Cerebellar nuclear complex (tissue), 1 donor: ENCODE measurements around the gene SLC35F2.
"Not testable (repeated sequence)": the region's sequence is repeated elsewhere in the genome, so short reads cannot be mapped to it uniquely, and the experiment has no call there.

Source experiments
- DNase-seq, 2 experiments: peaks; one replicate each; lab custom pipeline; 2025; lab: John Stamatoyannopoulos, UW

Gene SLC35F2

GRCh38 chr11:107840129-107840484 is 18.5 kb downstream of the SLC35F2 start:
- DNase-seq = no peak

DNA sequence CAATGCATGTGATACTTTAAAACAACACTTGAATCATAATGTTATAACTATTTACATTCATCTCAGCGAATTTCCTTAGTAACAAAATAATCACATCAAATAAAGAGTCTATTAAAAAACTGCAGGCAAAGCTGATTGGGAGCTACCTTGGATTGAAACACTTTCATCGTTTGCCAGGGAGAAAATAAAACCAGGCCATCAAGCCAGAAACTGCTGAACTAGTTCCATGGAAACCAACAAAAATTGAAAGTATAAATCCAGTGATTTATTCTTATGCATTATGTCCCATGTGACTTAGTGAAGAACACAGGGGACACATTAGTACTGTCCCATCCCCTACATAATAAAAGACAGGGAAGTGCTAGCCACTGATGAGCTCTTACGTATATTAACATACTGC is 21.7 kb downstream of the SLC35F2 start:
- DNase-seq = no peak

DNA sequence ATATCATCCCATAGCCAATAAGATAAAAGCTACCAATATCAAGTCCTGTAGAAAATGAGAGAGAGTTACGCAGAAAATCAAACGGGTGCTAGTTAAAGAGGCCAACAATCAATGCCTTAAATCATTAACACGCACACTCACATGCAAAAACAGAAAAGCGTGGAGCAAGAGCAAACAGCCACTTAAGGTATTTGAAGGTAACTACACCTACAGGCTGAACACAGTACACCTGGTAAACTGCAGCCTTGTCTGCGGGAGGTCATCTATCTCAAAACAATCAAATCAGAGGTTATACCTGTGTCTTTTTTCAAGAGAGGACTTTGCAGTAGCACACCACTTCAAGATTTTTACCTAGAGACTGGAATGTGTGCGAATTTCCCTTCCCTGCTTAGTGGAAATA is 23.6 kb downstream of the SLC35F2 start:
- DNase-seq = no peak

GRCh38 chr11:107833926-107834325 is 24.7 kb downstream of the SLC35F2 start:
- DNase-seq = not testable (repeated sequence)

GRCh38 chr11:107830915-107831540 is 27.6 kb downstream of the SLC35F2 start:
- DNase-seq = no peak

DNA sequence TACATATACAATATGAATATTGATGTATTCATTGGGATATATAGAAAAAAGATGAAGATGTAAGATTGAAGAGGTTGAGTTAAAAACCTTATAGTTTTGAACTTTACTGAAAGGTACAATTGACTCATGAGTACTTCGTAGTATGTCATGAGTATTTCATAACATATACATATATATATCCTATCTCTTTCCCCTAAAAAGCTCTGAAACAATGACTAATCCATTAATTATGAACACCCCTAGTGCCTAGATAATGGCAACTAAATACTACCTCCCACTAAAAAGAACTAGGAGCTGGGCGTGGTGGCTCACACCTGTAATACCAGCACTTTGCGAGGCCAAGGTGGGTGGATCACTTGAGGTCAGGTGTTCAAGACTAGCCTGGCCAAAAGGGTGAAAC is 31.5 kb downstream of the SLC35F2 start:
- DNase-seq = no peak

GRCh38 chr11:107825875-107826274 is 32.7 kb downstream of the SLC35F2 start:
- no peak for DNase-seq

DNA sequence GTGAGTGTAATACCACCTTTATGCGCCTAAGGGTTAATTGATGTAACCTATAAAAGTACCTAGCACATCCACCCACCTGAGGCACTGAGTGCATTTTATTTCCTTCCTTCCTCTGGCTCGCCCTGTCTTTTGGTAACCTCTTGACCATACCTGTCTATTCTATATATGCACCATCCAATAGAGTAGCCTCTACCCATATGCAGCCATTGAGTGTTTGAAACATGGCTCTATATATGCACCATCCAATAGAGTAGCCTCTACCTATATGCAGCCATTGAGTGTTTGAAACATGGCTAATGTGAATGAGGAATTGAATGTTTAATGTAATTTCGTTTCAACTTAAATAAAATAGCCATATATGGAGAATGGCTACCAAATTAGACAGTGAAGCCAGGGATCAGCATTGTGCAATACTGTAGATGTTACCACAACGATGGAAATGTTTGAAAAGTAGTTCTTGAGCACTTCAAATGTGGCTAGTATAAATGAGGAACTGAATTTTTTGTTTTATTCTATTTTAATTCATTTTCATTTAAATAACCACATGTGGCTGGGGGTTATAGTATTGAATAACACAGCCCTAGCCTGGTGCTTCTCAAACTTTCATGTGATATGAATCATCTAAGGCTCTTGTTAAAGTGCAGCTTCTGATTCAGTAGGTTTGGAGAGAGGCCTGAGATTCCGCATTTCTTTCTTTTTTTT is 33.8 kb downstream of the SLC35F2 start:
- no peak for DNase-seq

DNA sequence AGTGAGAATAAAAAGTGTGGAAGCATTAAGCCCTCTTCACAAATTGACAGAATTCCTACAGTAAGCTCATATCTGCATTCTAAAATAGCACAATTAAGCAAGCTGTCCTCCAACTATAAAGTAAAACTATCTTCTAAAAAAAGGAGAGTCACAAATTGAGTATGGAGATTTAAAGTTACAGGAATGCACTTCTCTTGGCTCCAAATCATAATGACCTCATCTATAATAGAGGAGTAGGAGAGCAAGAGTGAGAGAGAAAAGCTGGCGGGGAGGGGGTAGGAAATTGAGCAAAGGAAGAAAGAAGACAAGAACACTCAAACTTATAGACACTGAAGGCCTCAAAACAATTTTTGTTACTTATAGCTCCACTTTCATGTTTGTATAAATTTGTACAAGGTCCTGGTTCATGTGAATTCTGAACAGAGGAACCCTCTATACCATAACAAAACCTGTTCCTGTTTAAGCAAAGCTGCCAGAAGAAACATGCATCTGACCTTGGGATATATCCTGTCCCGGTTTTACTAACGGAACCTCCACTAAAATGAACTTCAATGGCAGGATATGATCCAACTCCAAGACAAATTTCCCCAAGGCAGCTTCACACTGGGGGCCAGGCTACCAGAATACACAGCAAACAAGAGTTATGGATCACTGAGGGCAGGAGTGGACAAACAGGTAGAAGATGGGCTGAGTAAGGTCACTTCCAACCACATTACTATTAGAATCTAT is 37.2 kb downstream of the SLC35F2 start:
- no peak for DNase-seq

DNA sequence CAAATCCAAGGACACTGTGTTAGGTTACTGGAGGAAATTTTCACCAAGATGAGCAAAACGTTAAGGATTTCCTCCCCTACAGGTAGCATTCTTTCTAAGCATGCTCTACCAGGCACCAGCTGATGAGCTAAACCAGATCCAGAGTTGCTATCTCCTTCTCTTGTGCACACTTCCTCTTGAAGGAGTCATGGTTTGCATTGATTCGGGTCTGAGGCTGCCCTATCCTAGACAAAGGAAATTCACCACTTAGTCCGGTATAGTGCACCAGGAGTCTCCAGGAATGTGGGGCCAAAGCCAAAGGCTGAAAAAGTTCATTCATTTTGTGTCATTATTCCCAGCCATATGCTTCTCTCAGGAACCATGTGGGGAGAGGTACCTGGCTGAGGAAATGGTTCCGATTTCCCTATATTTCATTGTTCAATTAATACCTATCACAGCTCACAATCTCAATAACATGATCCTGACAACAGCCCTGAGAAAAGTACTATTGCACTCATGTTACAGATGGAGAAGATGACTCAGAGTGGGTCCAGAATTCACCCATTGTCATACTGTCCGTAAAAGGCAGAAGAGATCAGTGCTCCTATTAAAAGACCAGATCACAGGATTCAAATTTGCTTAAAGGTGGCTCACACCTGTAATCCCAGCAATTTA is 39.1 kb downstream of the SLC35F2 start:
- no peak for DNase-seq

GRCh38 chr11:107818491-107818890 is 40.1 kb downstream of the SLC35F2 start:
- no peak for DNase-seq

GRCh38 chr11:107816028-107816427 is 42.6 kb downstream of the SLC35F2 start:
- no peak for DNase-seq

- no peak for DNase-seq
These were observed 47.7 kb downstream of the SLC35F2 start for GRCh38 chr11:107810875-107811274.

- no peak for DNase-seq
These were observed 50.1 kb downstream of the SLC35F2 start for GRCh38 chr11:107808521-107808920.

- DNase-seq = no peak
These were observed 53.6 kb downstream of the SLC35F2 start for GRCh38 chr11:107804971-107805370.

DNA sequence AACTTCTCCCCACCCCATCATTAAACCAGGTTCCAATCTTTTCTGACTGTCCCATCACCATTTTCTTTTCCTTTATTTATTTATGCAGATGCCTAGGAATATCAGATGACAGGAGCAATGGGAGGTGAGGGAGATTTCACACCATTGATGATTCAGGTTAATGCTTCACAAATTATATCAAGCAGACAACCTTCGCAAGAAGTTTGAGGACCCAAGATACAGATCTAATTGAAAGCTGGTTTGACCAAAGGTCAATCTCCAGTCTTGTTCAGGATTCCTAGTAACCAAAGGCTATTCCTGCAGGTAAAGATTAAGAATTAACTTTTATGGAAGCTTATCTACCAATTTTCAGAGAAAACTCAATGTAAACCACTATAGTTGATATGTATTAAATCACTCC is 54.4 kb downstream of the SLC35F2 start:
- no peak for DNase-seq

GRCh38 chr11:107801641-107802040 is 56.9 kb downstream of the SLC35F2 start:
- no peak for DNase-seq

DNA sequence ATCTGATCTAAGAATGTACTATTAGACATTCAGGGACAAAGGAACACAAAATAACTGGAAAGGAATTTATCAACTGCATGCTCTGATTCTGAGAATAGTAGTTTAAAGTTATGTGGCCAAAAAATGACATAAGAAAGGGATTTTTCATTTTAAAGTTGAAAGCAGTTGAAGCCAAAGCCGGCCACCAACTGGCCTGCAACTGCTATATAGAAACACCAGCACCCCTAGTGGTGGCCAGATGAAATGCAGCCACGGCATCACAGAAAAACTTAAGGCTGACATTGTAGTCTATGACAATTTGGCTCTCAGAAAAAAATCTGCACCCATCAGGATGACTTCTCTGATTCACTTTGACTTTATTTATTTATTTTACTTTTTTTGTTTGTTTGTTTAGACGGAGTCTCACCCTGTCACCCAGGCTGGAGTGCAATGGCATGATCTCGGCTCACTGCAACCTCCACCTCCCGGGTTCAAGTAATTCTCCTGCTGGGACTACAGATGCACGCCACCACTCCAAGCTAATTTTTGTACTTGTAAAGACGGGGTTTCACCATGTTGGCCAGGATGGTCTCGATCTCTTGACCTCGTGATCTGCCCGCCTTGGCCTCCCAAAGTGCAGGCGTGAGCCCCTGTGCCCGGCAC is 59.2 kb downstream of the SLC35F2 start:
- no peak for DNase-seq

DNA sequence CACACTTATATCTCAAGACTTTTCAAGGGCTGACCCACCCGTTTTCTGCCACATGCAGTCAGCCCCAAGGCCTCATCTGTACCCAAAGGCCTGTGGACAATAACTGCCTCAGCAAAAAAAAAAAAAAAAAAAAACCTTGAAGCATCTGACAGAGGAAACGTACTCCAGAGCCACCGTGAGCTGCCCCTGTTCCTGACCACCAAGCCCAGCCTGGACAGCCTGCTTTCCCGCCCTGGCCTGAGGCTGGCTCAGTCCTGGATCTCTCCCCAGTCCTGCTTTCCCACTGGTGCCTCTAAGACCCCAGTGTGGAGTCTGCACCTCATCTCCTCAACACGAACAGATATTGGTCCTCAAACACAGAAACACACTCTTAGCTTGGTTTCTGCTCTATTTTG is 66.5 kb downstream of the SLC35F2 start:
- no peak for DNase-seq

- DNase-seq = no peak
These were observed 67.1 kb downstream of the SLC35F2 start for GRCh38 chr11:107791343-107792048.

DNA sequence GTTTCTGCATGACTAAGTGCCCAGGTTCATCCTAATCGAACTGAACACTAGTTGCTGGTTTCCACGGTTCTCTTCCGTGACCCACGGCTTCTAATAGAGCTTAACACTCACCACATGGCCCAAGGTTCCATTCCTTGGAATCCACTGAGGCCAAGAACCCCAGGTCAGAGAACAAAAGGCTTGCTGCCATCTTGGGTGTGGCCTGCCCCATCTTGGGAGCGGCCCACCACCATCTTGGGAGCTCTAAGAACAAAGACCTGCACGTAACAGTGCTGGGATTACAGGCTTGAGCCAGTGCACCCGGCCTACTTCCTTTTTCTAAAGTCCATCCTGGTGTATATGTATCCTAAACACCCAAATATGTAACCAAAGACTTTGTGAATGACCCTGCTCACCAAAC is 68.8 kb downstream of the SLC35F2 start:
- DNase-seq = no peak

GRCh38 chr11:107787733-107788132 is 70.9 kb downstream of the SLC35F2 start:
- no peak for DNase-seq
